ENCODE data around the gene RAB42.

The RAB42 gene

DNA sequence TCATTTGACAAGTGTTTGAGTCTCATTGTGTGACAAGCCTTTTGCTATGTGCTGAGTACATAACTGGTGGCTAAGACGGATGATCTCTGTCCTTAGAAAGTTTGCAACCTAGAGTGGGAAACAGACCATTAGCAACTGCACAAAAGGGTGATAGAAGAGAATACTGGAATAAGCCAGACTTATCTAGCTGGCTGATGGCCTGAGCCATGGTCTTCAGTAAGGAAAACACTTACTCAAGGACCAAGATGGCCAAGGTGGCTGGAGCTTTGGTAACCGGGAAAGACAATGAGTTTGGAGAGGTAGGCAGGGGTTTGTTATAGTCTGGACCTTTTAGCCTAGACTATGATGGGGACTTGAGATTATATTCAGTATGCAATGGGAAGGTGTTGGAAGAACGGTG, 52.4 kb downstream of the RAB42 start:
- in situ Hi-C loops (cut with MboI; ENCODE audit: low sequenced_read_pairs) = no loop called here
